ENCODE results near the gene IRF2. TPM values are rescaled to one million over a fixed set of nuclear protein-coding genes. Genes with fewer than 3 reads are reported as not detected.
A peak's percentile ranks its signal among the peaks of the same experiment; 100 is the strongest.

The IRF2 gene
- total and polyA plus RNA-seq, 2 experiments from 2014 or later, result 12.8 to 14.2 TPM

DNA sequence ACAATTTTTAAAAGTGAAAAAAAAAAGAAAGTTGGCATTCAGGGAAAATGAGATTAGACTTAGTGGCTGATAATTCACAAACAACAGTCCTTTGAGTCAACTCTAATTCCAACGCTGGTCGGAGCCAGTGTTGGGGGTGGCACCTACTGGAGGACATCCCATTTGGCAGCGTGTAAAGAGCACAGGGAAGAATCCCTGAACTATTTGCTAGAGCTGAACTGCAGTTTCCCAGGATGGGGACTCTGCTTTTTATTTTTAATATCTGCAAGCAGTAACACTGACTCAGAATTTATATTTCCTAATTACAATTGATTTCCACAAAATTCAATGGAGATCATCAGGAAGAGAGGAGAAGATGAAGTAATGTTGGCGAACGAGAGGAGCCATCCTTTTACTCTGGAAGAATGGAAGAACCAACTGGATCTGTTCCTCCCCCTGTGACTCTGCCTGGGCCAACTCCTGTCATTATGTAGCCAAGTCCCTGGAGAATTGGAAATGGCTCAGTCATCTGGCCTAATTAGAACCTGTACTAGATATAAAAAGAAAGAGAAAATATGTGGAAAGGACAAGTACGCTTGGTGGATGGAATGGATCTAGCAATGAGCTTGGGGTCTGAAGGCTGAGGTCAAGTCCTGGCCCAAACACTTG is 76.7 kb downstream of the IRF2 start:
- no peak overlapping the region for H2AFZ ChIP-seq
- H3K4me3 ChIP-seq, result no peak overlapping the region
- H3K27ac ChIP-seq, result no peak overlapping the region
- no peak overlapping the region for H3K4me2 ChIP-seq (ENCODE audit: unreplicated experiment)
- H3K9me2 ChIP-seq (ENCODE audit: insufficient read depth), result no peaks in the 10 kb centered on the region
- no peaks in the 10 kb centered on the region for H3K27me3 ChIP-seq (replicated peaks; ENCODE audit: insufficient read depth)
- TF ChIP-seq EZH2 (IDR thresholded peaks at IDR 0.05; ENCODE audit: insufficient read depth, poor library complexity, severe bottlenecking), result no peak
- no peak for TF ChIP-seq EZH2phosphoT487 (IDR thresholded peaks at IDR 0.05; ENCODE audit: insufficient read depth, low read depth)
- H3K9me3 ChIP-seq (ENCODE audit: low read depth), result no peaks in the 10 kb centered on the region
- H3K36me3 ChIP-seq (ENCODE audit: low read depth), result peaks cover 13% of the 10 kb centered on the region
- WGBS, 2 experiments (ENCODE audit: low coverage in 1 of 2, low lambda C conversion rate in 2 of 2, missing lambda C conversion rate in 2 of 2), result 71 to 74% methylated on average over 6 of the region's 6 CpGs
- peaks cover 22% of the 10 kb centered on the region for H3F3A ChIP-seq (ENCODE audit: insufficient read depth)
- in situ Hi-C loops (cut with MboI), result no loop called here
- H3K79me2 ChIP-seq (ENCODE audit: insufficient read depth), result no peaks in the 10 kb centered on the region
- peaks cover 12% of the 10 kb centered on the region for H3K4me1 ChIP-seq (ENCODE audit: insufficient read depth)
- peak; percentile 7 for DNase-seq
- H3K9ac ChIP-seq, result no peak overlapping the region
- no peaks in the 10 kb centered on the region for H4K20me1 ChIP-seq (ENCODE audit: insufficient read depth)

DNA sequence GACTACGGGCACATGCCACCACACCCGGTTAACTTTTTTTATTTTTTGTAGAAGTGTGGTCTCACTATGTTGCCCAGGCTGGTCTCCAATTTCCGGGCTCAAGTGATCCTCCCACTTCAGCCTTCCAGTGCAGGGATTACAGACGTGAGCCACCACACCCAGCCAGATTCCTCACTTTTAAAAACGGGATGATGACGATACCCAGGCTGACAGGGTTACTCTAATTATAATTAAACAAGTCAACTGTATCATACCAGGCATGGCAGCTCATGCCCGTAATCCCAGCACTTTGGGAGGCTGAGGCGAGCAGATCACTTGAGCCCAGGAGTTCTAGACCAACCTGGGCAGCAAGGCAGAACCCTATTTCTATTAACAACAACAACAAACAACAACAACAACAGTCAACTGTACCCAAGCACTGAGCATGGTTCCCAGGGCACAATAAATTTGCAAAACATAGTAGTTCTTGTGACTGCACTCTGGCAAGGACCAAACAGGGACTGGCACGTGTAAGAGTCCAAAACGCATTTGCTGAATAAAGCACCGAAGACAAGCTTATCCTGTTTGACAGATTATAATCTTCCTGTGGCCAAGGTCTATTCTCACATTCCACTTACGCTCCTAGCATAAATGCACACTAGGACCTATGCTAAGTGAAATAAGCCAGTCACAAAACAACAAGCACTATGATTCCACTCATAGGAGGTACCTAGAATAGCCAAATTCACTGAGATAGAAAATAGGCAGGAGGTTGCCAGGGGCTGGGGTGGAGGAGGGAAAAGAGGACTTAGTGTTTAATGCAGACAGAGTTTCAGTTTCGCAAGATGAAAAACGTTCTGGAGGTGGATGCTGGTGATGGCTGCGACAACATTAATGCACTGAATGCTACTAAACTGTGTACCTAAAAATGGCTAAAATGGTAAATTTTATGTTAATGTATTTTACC is 77.5 kb downstream of the IRF2 start:
- 74 to 77% methylated on average over 15 of the region's 15 CpGs for WGBS, 2 experiments (ENCODE audit: low coverage in 1 of 2, low lambda C conversion rate in 2 of 2, missing lambda C conversion rate in 2 of 2)
- H3K4me3 ChIP-seq, result no peak overlapping the region
- TF ChIP-seq EZH2 (IDR thresholded peaks at IDR 0.05; ENCODE audit: insufficient read depth, poor library complexity, severe bottlenecking) (no peak), EZH2phosphoT487 (IDR thresholded peaks at IDR 0.05; ENCODE audit: insufficient read depth, low read depth) (no peak)
- H3K79me2 ChIP-seq (ENCODE audit: insufficient read depth), result no peaks in the 10 kb centered on the region
- in situ Hi-C loops (cut with MboI), result no loop called here
- no peaks in the 10 kb centered on the region for H4K20me1 ChIP-seq (ENCODE audit: insufficient read depth)
- peaks cover 12% of the 10 kb centered on the region for H3K4me1 ChIP-seq (ENCODE audit: insufficient read depth)
- no peaks in the 10 kb centered on the region for H3K9me2 ChIP-seq (ENCODE audit: insufficient read depth)
- DNase-seq, result no peak
- peaks cover 12% of the 10 kb centered on the region for H3K36me3 ChIP-seq (ENCODE audit: low read depth)
- H3K9me3 ChIP-seq (ENCODE audit: low read depth), result no peaks in the 10 kb centered on the region
- no peak overlapping the region for H2AFZ ChIP-seq
- H3K4me2 ChIP-seq (ENCODE audit: unreplicated experiment), result no peak overlapping the region
- peaks cover 22% of the 10 kb centered on the region for H3F3A ChIP-seq (ENCODE audit: insufficient read depth)
- H3K9ac ChIP-seq, result no peak overlapping the region
- H3K27me3 ChIP-seq (replicated peaks; ENCODE audit: insufficient read depth), result no peaks in the 10 kb centered on the region
- H3K27ac ChIP-seq, result no peak overlapping the region

DNA sequence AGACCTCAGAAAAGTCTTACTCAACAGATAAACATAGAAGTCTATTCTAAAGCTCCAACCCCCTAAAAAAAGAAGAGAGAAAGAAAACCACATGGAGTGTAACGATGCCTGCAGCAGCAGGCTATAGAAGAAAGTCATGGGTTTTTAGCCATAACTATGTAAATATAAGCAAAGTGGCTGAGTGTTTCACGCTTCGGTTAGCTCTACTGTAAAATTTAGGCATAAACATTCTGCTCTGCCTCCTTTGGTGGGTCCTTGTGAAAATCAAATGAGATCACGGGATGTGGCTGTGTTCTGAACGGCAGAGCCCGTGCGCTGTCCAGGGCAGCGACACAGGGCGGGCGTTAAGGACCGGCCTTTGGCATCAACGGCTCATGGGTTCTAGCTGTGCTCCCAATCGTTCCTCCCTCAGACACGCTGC is 78.4 kb downstream of the IRF2 start:
- H3K27me3 ChIP-seq (replicated peaks; ENCODE audit: insufficient read depth), result no peaks in the 10 kb centered on the region
- H3K4me3 ChIP-seq, result no peak overlapping the region
- no peak overlapping the region for H3K27ac ChIP-seq
- 97 to 98% methylated on average over 13 to 14 of the region's 14 CpGs for WGBS, 2 experiments (ENCODE audit: low coverage in 1 of 2, low lambda C conversion rate in 2 of 2, missing lambda C conversion rate in 2 of 2)
- peaks cover 9% of the 10 kb centered on the region for H3K4me1 ChIP-seq (ENCODE audit: insufficient read depth)
- H3F3A ChIP-seq (ENCODE audit: insufficient read depth), result peaks cover 13% of the 10 kb centered on the region
- peaks cover 11% of the 10 kb centered on the region; the same call in 1 of the 2 replicates for H3K36me3 ChIP-seq (ENCODE audit: low read depth)
- TF ChIP-seq EZH2phosphoT487 (IDR thresholded peaks at IDR 0.05; ENCODE audit: insufficient read depth, low read depth) (no peak), EZH2 (IDR thresholded peaks at IDR 0.05; ENCODE audit: insufficient read depth, poor library complexity, severe bottlenecking) (no peak)
- no peaks in the 10 kb centered on the region for H3K79me2 ChIP-seq (ENCODE audit: insufficient read depth)
- H3K9me3 ChIP-seq (ENCODE audit: low read depth), result no peaks in the 10 kb centered on the region
- no peaks in the 10 kb centered on the region for H3K9me2 ChIP-seq (ENCODE audit: insufficient read depth)
- H4K20me1 ChIP-seq (ENCODE audit: insufficient read depth), result no peaks in the 10 kb centered on the region
- H2AFZ ChIP-seq, result no peak overlapping the region
- no peak for DNase-seq
- in situ Hi-C loops (cut with MboI), result no loop called here
- no peak overlapping the region for H3K4me2 ChIP-seq (ENCODE audit: unreplicated experiment)
- H3K9ac ChIP-seq, result no peak overlapping the region

DNA sequence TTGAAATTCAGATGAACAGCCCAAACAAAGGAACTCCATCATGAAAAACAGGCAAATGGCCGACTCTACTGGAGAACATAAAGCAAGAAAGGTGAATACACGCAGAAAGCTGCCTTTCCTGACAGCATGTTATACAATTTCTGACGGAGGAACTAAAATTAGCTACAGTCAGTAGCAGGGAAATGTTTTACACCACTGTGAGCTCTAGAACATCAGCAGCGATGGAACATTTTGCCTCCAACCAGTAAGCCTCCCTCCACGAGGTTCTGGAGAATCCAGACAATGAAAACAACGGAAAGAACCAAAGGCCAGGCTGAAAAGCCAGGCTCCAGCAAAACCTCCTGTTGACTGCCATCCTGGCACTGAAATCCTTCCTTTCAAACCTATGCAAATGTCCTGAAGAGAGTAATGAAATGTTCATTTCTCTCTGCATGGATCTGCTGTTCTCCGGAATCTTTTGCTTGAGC is 78.9 kb downstream of the IRF2 start:
- Histone ChIP-seq H3F3A (ENCODE audit: insufficient read depth) (peaks cover 9% of the 10 kb centered on the region; the same call in 1 of the 2 replicates), H3K36me3 (ENCODE audit: low read depth) (peaks cover 11% of the 10 kb centered on the region; the same call in 1 of the 2 replicates), H3K27me3 (replicated peaks; ENCODE audit: insufficient read depth) (no peaks in the 10 kb centered on the region), H3K27ac (no peak overlapping the region), H3K4me1 (ENCODE audit: insufficient read depth) (peaks cover 5% of the 10 kb centered on the region; the same call in 1 of the 2 replicates), H4K20me1 (ENCODE audit: insufficient read depth) (no peaks in the 10 kb centered on the region), H3K79me2 (ENCODE audit: insufficient read depth) (no peaks in the 10 kb centered on the region), H2AFZ (no peak overlapping the region), H3K9me3 (ENCODE audit: low read depth) (no peaks in the 10 kb centered on the region), H3K9ac (no peak overlapping the region), H3K4me3 (no peak overlapping the region), H3K9me2 (ENCODE audit: insufficient read depth) (no peaks in the 10 kb centered on the region), H3K4me2 (ENCODE audit: unreplicated experiment) (no peak overlapping the region)
- TF ChIP-seq EZH2 (IDR thresholded peaks at IDR 0.05; ENCODE audit: insufficient read depth, poor library complexity, severe bottlenecking) (no peak), EZH2phosphoT487 (IDR thresholded peaks at IDR 0.05; ENCODE audit: insufficient read depth, low read depth) (no peak)
- 86 to 90% methylated on average over 7 of the region's 7 CpGs for WGBS, 2 experiments (ENCODE audit: low coverage in 1 of 2, low lambda C conversion rate in 2 of 2, missing lambda C conversion rate in 2 of 2)
- in situ Hi-C loops (cut with MboI), result no loop called here
- no peak for DNase-seq

Data from GM23248 (cell line).